DOHH2 (cell line): ENCODE results near the gene AFF1.

Experiments used
- H3F3A ChIP-seq: fragments of 200-600 bp; sonication (generic), shearing (Covaris generic); 2 replicates; pipeline ENCODE4 v1.6.0; 2016; ENCODE audit warnings: antibody characterized with exemption, mild to moderate bottlenecking; ENCODE audit not compliant: control insufficient read depth, insufficient read depth
- H3K27ac ChIP-seq: fragments of 200-600 bp; sonication (generic); 2 replicates; pipeline ENCODE4 v1.5.1; 2014; ENCODE audit warnings: low read depth, mild to moderate bottlenecking, low read length, moderate library complexity
- H3K27me3 ChIP-seq: fragments of 200-600 bp; sonication (generic); 2 replicates; pipeline ENCODE4 v1.6.1; 2014; ENCODE audit warnings: mild to moderate bottlenecking, low read length, mixed read lengths; ENCODE audit not compliant: control insufficient read depth
- H3K36me3 ChIP-seq: fragments of 200-600 bp; sonication (generic); 2 replicates; pipeline ENCODE4 v1.6.1; 2014; ENCODE audit warnings: mild to moderate bottlenecking, low read length, moderate library complexity, mixed read lengths; ENCODE audit not compliant: control insufficient read depth
- H3K4me1 ChIP-seq: fragments of 200-600 bp; sonication (generic); 2 replicates; pipeline ENCODE4 v1.6.1; 2014; ENCODE audit warnings: mild to moderate bottlenecking, low read length, mixed read lengths; ENCODE audit not compliant: control insufficient read depth
- H3K4me2 ChIP-seq: fragments of 200-600 bp; sonication (generic); 2 replicates; pipeline ENCODE4 v1.6.0; 2014; ENCODE audit warnings: mild to moderate bottlenecking, low read length, moderate library complexity
- H3K4me3 ChIP-seq: fragments of 200-600 bp; sonication (generic); 2 replicates; pipeline ENCODE4 v1.5.1; 2014; ENCODE audit warnings: mild to moderate bottlenecking, low read length, mixed read lengths
- H3K79me2 ChIP-seq: fragments of 200-600 bp; sonication (generic); 2 replicates; pipeline ENCODE4 v1.6.1; 2014; ENCODE audit warnings: mild to moderate bottlenecking, low read length, mixed read lengths; ENCODE audit not compliant: control insufficient read depth
- H3K9me2 ChIP-seq: fragments of 200-600 bp; sonication (generic); replicated peaks from 2 replicates; pipeline ENCODE4 v1.6.1; 2014; ENCODE audit warnings: mild to moderate bottlenecking, low read length, mixed read lengths; ENCODE audit not compliant: control insufficient read depth
- H3K9me3 ChIP-seq: fragments of 200-600 bp; sonication (generic); 2 replicates; pipeline ENCODE4 v1.6.1; 2014; ENCODE audit warnings: antibody characterized with exemption, low read length, mixed read lengths; ENCODE audit not compliant: control insufficient read depth, insufficient read depth
- H4K20me1 ChIP-seq: fragments of 200-600 bp; sonication (generic); 2 replicates; pipeline ENCODE4 v1.6.0; 2014; ENCODE audit warnings: low read depth, mild to moderate bottlenecking, antibody characterized with exemption, low read length, moderate library complexity; ENCODE audit not compliant: control insufficient read depth, insufficient read depth
- EZH2phosphoT487 ChIP-seq: fragments of 200-600 bp; sonication (generic); IDR thresholded peaks from 2 replicates; pipeline ENCODE4 v1.6.1; 2017; ENCODE audit warnings: borderline replicate concordance, mild to moderate bottlenecking, antibody characterized with exemption, low read length, moderate library complexity, mixed read lengths
- TF ChIP-seq, protein P1 (sequence below): fragments of 200-600 bp; sonication (generic); IDR thresholded peaks from one replicate; pipeline ENCODE4 v1.5.1; 2014; ENCODE audit warnings: antibody characterized with exemption, mild to moderate bottlenecking, low read depth, low read length; ENCODE audit not compliant: poor library complexity, severe bottlenecking

Gene AFF1

DNA sequence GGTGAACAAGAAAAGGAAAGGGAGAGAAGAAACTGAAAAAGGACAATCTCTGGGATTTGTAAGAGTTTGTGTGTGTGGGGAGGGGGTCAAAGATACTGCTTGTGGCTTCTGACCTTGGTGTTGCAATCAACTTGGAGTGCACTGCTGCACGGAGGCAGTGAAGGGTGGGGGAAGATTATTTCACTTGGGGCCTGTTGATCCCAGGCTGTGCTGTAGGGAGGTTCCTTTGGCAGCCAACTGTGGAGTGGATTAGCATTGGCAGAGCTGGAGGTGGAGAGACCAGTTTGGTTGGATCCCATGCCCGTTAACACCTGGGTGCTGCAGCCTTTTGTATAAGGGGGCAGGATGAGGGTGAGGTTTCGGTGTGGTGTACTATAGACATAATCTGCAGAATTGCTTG, 38.2 kb downstream of the AFF1 start:
- H3K4me1 ChIP-seq: peaks cover 63% of the 10 kb centered on the region
- no peak for TF ChIP-seq EZH2phosphoT487
- TF ChIP-seq, protein P1, sequence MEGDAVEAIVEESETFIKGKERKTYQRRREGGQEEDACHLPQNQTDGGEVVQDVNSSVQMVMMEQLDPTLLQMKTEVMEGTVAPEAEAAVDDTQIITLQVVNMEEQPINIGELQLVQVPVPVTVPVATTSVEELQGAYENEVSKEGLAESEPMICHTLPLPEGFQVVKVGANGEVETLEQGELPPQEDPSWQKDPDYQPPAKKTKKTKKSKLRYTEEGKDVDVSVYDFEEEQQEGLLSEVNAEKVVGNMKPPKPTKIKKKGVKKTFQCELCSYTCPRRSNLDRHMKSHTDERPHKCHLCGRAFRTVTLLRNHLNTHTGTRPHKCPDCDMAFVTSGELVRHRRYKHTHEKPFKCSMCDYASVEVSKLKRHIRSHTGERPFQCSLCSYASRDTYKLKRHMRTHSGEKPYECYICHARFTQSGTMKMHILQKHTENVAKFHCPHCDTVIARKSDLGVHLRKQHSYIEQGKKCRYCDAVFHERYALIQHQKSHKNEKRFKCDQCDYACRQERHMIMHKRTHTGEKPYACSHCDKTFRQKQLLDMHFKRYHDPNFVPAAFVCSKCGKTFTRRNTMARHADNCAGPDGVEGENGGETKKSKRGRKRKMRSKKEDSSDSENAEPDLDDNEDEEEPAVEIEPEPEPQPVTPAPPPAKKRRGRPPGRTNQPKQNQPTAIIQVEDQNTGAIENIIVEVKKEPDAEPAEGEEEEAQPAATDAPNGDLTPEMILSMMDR: no peak
- no peaks in the 10 kb centered on the region for H3K9me2 ChIP-seq
- no peaks in the 10 kb centered on the region for H3K9me3 ChIP-seq
- H3K27ac ChIP-seq: no peak overlapping the region
- H3K4me2 ChIP-seq: no peak overlapping the region
- H3K4me3 ChIP-seq: no peak overlapping the region
- H3K79me2 ChIP-seq: 0 out of 2 replicates have a peak, but pooled peaks cover 2% of the 10 kb centered on the region
- no peaks in the 10 kb centered on the region for H4K20me1 ChIP-seq
- no peaks in the 10 kb centered on the region for H3K36me3 ChIP-seq
- no peaks in the 10 kb centered on the region for H3K27me3 ChIP-seq
- H3F3A ChIP-seq: no peaks in the 10 kb centered on the region; the same call in 1 of the 2 replicates

GRCh38 chr4:86973668-86974067, 38.9 kb downstream of the AFF1 start:
- Histone ChIP-seq H3F3A (peaks cover 2% of the 10 kb centered on the region; the same call in 1 of the 2 replicates), H3K79me2 (no peaks in the 10 kb centered on the region), H3K4me3 (no peak overlapping the region), H3K27ac (no peak overlapping the region), H3K36me3 (no peaks in the 10 kb centered on the region), H3K4me1 (peaks cover 63% of the 10 kb centered on the region), H4K20me1 (no peaks in the 10 kb centered on the region), H3K4me2 (no peak overlapping the region), H3K9me2 (no peaks in the 10 kb centered on the region), H3K27me3 (no peaks in the 10 kb centered on the region), H3K9me3 (no peaks in the 10 kb centered on the region)
- TF ChIP-seq, protein P1: no peak
- no peak for TF ChIP-seq EZH2phosphoT487

GRCh38 chr4:86974551-86974994, 39.8 kb downstream of the AFF1 start:
- Histone ChIP-seq H3K4me1 (peaks cover 67% of the 10 kb centered on the region), H3K9me2 (no peaks in the 10 kb centered on the region), H3K9me3 (no peaks in the 10 kb centered on the region), H3K27ac (no peak overlapping the region), H3K27me3 (no peaks in the 10 kb centered on the region), H3K36me3 (no peaks in the 10 kb centered on the region), H4K20me1 (no peaks in the 10 kb centered on the region), H3K79me2 (no peaks in the 10 kb centered on the region), H3F3A (peaks cover 2% of the 10 kb centered on the region; the same call in 1 of the 2 replicates), H3K4me3 (no peak overlapping the region), H3K4me2 (no peak overlapping the region)
- no peak for TF ChIP-seq EZH2phosphoT487
- TF ChIP-seq, protein P1: no peak
